H9 (cell line): ENCODE results near the gene ING1. TPM values are rescaled to one million over a fixed set of nuclear protein-coding genes. Genes with fewer than 3 reads are reported as not detected.

ENCODE experiments used
- DNase-seq: peaks from one replicate; pipeline ENCODE4 v3.0.0-alpha.2; 2017
- H2AFZ ChIP-seq: one replicate; pipeline ENCODE4 v1.6.1; 2013; ENCODE audit warnings: mild to moderate bottlenecking, low read length, control low read depth, moderate library complexity
- H2AK5ac ChIP-seq: 2 replicates; pipeline ENCODE4 v1.6.1; 2013; ENCODE audit warnings: low read length, control low read depth, mixed read lengths; ENCODE audit not compliant: insufficient read length
- H2BK120ac ChIP-seq: one replicate; pipeline ENCODE4 v1.6.1; 2013; ENCODE audit warnings: low read depth, mild to moderate bottlenecking, low read length, control low read depth, inconsistent platforms; ENCODE audit not compliant: poor library complexity, severe bottlenecking
- H2BK12ac ChIP-seq: 2 replicates; pipeline ENCODE4 v1.6.1; 2013; ENCODE audit warnings: low read length, control low read depth, mixed read lengths, low read depth; ENCODE audit not compliant: insufficient read length
- H2BK15ac ChIP-seq: 2 replicates; pipeline ENCODE4 v1.6.1; 2013; ENCODE audit warnings: low read depth, low read length, control low read depth
- H2BK20ac ChIP-seq: one replicate; pipeline ENCODE4 v1.6.1; 2013; ENCODE audit warnings: low read depth, mild to moderate bottlenecking, low read length, control low read depth, inconsistent platforms; ENCODE audit not compliant: poor library complexity, severe bottlenecking
- H2BK5ac ChIP-seq: 2 replicates; pipeline ENCODE4 v1.6.1; 2013; ENCODE audit warnings: low read length, control low read depth, mixed read lengths; ENCODE audit not compliant: insufficient read length
- H3K14ac ChIP-seq: 2 replicates; pipeline ENCODE4 v1.6.1; 2013; ENCODE audit warnings: low read length, control low read depth; ENCODE audit not compliant: insufficient read depth
- H3K18ac ChIP-seq: 2 replicates; pipeline ENCODE4 v1.6.1; 2013; ENCODE audit warnings: low read depth, mild to moderate bottlenecking, mixed read lengths, low read length, control low read depth; ENCODE audit not compliant: insufficient read length
- H3K23ac ChIP-seq: 2 replicates; pipeline ENCODE4 v1.6.1; 2013; ENCODE audit warnings: low read length, control low read depth, mixed read lengths, low read depth; ENCODE audit not compliant: insufficient read length
- H3K23me2 ChIP-seq: 2 replicates; pipeline ENCODE4 v1.6.1; 2013; ENCODE audit warnings: low read depth, mild to moderate bottlenecking, mixed read lengths, low read length, control low read depth; ENCODE audit not compliant: insufficient read length, poor library complexity, severe bottlenecking
- H3K27ac ChIP-seq: 2 replicates; pipeline ENCODE4 v1.5.1; 2013; ENCODE audit warnings: low read length, control low read depth, mixed read lengths, low read depth; ENCODE audit not compliant: insufficient read length
- H3K27me3 ChIP-seq: 2 replicates; pipeline ENCODE4 v1.6.1; 2013; ENCODE audit warnings: low read length, control low read depth, inconsistent platforms; ENCODE audit not compliant: insufficient read depth
- H3K4ac ChIP-seq: 2 replicates; pipeline ENCODE4 v1.6.1; 2013; ENCODE audit warnings: low read depth, mild to moderate bottlenecking, control low read depth, inconsistent platforms, low read length, moderate library complexity
- H3K4me1 ChIP-seq: 2 replicates; pipeline ENCODE4 v1.6.1; 2013; ENCODE audit warnings: low read length, control low read depth, inconsistent platforms; ENCODE audit not compliant: insufficient read depth
- H3K4me2 ChIP-seq: 2 replicates; pipeline ENCODE4 v1.6.1; 2013; ENCODE audit warnings: low read length, control low read depth, mixed read lengths; ENCODE audit not compliant: insufficient read length, insufficient read depth
- H3K56ac ChIP-seq: 2 replicates; pipeline ENCODE4 v1.6.1; 2013; ENCODE audit warnings: low read depth, mild to moderate bottlenecking, mixed read lengths, low read length, control low read depth; ENCODE audit not compliant: insufficient read length
- H3K79me1 ChIP-seq: 2 replicates; pipeline ENCODE4 v1.6.1; 2013; ENCODE audit warnings: low read depth, mild to moderate bottlenecking, moderate library complexity, low read length, control low read depth, inconsistent platforms; ENCODE audit not compliant: insufficient read depth, poor library complexity, severe bottlenecking
- H3K79me2 ChIP-seq: 2 replicates; pipeline ENCODE4 v1.6.1; 2013; ENCODE audit warnings: low read length, control low read depth, inconsistent platforms; ENCODE audit not compliant: insufficient read depth
- H3K9ac ChIP-seq: 2 replicates; pipeline ENCODE4 v1.6.1; 2013; ENCODE audit warnings: low read length, control low read depth, mixed read lengths; ENCODE audit not compliant: insufficient read length; ENCODE audit errors: extremely low read depth
- H3K9me3 ChIP-seq: one replicate; pipeline ENCODE4 v1.6.1; 2013; ENCODE audit warnings: low read depth, low read length, inconsistent platforms; ENCODE audit not compliant: control insufficient read depth
- H3T11ph ChIP-seq: one replicate; pipeline ENCODE4 v1.6.1; 2013; ENCODE audit warnings: mild to moderate bottlenecking, low read length, control low read depth, inconsistent platforms
- H4K20me1 ChIP-seq: one replicate; pipeline ENCODE4 v1.6.1; 2013; ENCODE audit not compliant: control insufficient read depth, insufficient read length, insufficient read depth
- H4K5ac ChIP-seq: 2 replicates; pipeline ENCODE4 v1.6.1; 2013; ENCODE audit warnings: low read depth, mild to moderate bottlenecking, mixed read lengths, low read length, control low read depth; ENCODE audit not compliant: insufficient read length
- H4K8ac ChIP-seq: replicated peaks from 2 replicates; pipeline ENCODE4 v1.6.1; 2013; ENCODE audit warnings: low read length, control low read depth, mixed read lengths, low read depth; ENCODE audit not compliant: insufficient read length
- H4K91ac ChIP-seq: 2 replicates; pipeline ENCODE4 v1.6.1; 2013; ENCODE audit warnings: low read depth, mild to moderate bottlenecking, moderate library complexity, mixed read lengths, low read length, control low read depth; ENCODE audit not compliant: insufficient read length
- H3K27ac Mint-ChIP-seq, 3 experiments: 2 replicates in 2 of 3; 3 replicates in 1 of 3; pipeline ENCODE4 v1.8.0; 2020 to 2021; ENCODE audit warnings: mixed read lengths in 3 of 3, mild to moderate bottlenecking in 1 of 3, moderate library complexity in 1 of 3
- H3K27me3 Mint-ChIP-seq: 2 replicates; pipeline ENCODE4 v1.8.0; 2021; ENCODE audit warnings: low read depth, mild to moderate bottlenecking, moderate library complexity, mixed read lengths
- H3K36me3 Mint-ChIP-seq, 3 experiments: 2 replicates in 2 of 3; 3 replicates in 1 of 3; pipeline ENCODE4 v1.8.0; 2020 to 2021; ENCODE audit warnings: low read depth in 3 of 3, mixed read lengths in 3 of 3; ENCODE audit not compliant: insufficient read depth in 1 of 3
- H3K4me1 Mint-ChIP-seq, 2 experiments: 2 replicates each; pipeline ENCODE4 v1.8.0; 2020; ENCODE audit warnings: mixed read lengths in 2 of 2
- H3K4me3 Mint-ChIP-seq, 2 experiments: 2 replicates in 1 of 2; 3 replicates in 1 of 2; pipeline ENCODE4 v1.8.0; 2020 to 2021; ENCODE audit warnings: mild to moderate bottlenecking in 2 of 2, mixed read lengths in 2 of 2, moderate library complexity in 1 of 2
- H3K9me3 Mint-ChIP-seq, 2 experiments: 2 replicates in 1 of 2; 3 replicates in 1 of 2; pipeline ENCODE4 v1.8.0; 2020; ENCODE audit warnings: mild to moderate bottlenecking in 2 of 2, mixed read lengths in 2 of 2, moderate library complexity in 1 of 2
- CTCF ChIP-seq: fragments of 200-600 bp; sonication (generic); conservative IDR thresholded peaks from 3 replicates; pipeline ENCODE4 v1.8.0; 2021; ENCODE audit warnings: antibody characterized with exemption, mild to moderate bottlenecking
- WGBS: extraction: QIAGEN DNeasy Blood & Tissue Kit; methylation state at CpG from one replicate; pipeline ENCODE4 v1.1.7; 2013; ENCODE audit warnings: missing lambda C conversion rate, low lambda C conversion rate, mixed read lengths; ENCODE audit not compliant: insufficient read length; ENCODE audit errors: extremely low coverage; 5-methylcytosine and 5-hydroxymethylcytosine counted together
- total RNA-seq: library from RNA; stranded (reverse); gene quantifications from 2 replicates; pipeline ENCODE4 v1.2.1, GENCODE V29; 2021

The ING1 gene
- total RNA-seq, 1 experiment from 2014 or later, result 17.3 TPM

- H3K27ac Mint-ChIP-seq, result peak overlapping the region; percentile 16 to 87 (median 81); a peak in 5 of 7 replicates
- no peak overlapping the region for H4K91ac ChIP-seq
- H3K23ac ChIP-seq, result no peak overlapping the region
- H3K27me3 Mint-ChIP-seq, result no peaks in the 10 kb centered on the region; the same call in 1 of the 2 replicates
- no peaks in the 10 kb centered on the region for H3K27me3 ChIP-seq
- no peak overlapping the region for H2BK120ac ChIP-seq
- no peaks in the 10 kb centered on the region for H4K20me1 ChIP-seq
- H3K18ac ChIP-seq, result peak overlapping the region; percentile 6
- H3K79me1 ChIP-seq, result no peaks in the 10 kb centered on the region
- no peak overlapping the region for H3K4ac ChIP-seq
- no CpG with 5 or more reads among the region's 8 CpGs for WGBS
- no peak overlapping the region for H2AFZ ChIP-seq
- no peak overlapping the region for H3K14ac ChIP-seq
- no peak overlapping the region for H3K56ac ChIP-seq
- no peak overlapping the region for H2BK20ac ChIP-seq
- H4K8ac ChIP-seq, result no peak overlapping the region
- no peak overlapping the region for H2BK15ac ChIP-seq
- peak overlapping the region; percentile 29 for H3K9ac ChIP-seq
- no peak overlapping the region for H4K5ac ChIP-seq
- no peaks in the 10 kb centered on the region; a peak in 1 of 5 replicates for H3K9me3 Mint-ChIP-seq
- no peak for TF ChIP-seq CTCF
- no peaks in the 10 kb centered on the region for H3K9me3 ChIP-seq
- peak overlapping the region; percentile 64 to 95 for H3K4me3 Mint-ChIP-seq
- H3K4me1 Mint-ChIP-seq, result peaks cover 26 to 31% of the 10 kb centered on the region in 2 experiments
- H2BK5ac ChIP-seq, result no peak overlapping the region
- no peak overlapping the region for H3K27ac ChIP-seq
- no peak overlapping the region for H2AK5ac ChIP-seq
- DNase-seq, result no peak
- no peaks in the 10 kb centered on the region; the same call in 1 of the 2 replicates for H3K4me1 ChIP-seq
- H3K36me3 Mint-ChIP-seq, result peaks cover 7 to 15% (median 12%) of the 10 kb centered on the region in 3 experiments; a peak in 6 of 7 replicates
- H3T11ph ChIP-seq, result no peak overlapping the region
- H3K79me2 ChIP-seq, result no peaks in the 10 kb centered on the region
- no peak overlapping the region for H2BK12ac ChIP-seq
- H3K4me2 ChIP-seq, result peak overlapping the region; percentile 50
- H3K23me2 ChIP-seq, result no peaks in the 10 kb centered on the region
Observed at GRCh38 chr13:110706570-110707372, 6.7 kb upstream of the ING1 start.
